ENCODE measurements around the gene VWA3B.

- TF ChIP-seq EZH2phosphoT487 (conservative IDR thresholded peaks at IDR 0.05; ENCODE audit: low read length) (no peak), CTCF (IDR thresholded peaks at IDR 0.05; ENCODE audit: insufficient read depth, low read length, poor library complexity, severe bottlenecking) (no peak)
Measured at GRCh38 chr2:98158305-98158704, 71.3 kb downstream of the VWA3B start.
